MV-4-11 (cell line): ENCODE results near the gene SLC7A4.
"Not testable (repeated sequence)": the region's sequence is repeated elsewhere in the genome, so short reads cannot be mapped to it uniquely, and the experiment has no call there.

Source experiments
- DNase-seq: peaks from one replicate; lab custom pipeline; 2025; lab: John Stamatoyannopoulos, UW

SLC7A4 gene

GRCh38 chr22:21042978-21043859 is 10.9 kb upstream of the SLC7A4 start:
- DNase-seq, result no peak

DNA sequence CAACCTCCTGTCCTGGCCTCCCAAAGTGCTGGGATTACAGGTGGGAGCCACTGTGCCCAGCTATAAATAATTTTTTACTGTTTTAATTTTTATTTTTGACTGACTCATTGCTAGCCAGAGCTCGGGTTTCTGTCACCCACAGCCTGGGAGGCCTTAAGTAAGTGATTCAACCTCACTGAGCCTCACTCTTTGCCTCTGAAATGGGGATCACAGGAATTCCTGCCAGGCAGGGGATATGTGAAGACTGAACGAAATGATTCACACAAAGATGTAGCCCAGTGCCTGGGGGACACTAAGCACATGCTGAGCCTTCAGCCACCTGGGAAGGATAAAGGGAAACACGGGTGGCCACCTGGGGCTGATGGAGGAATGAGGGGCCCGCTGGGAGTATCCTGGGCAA is 9.6 kb upstream of the SLC7A4 start:
- no peak for DNase-seq

- DNase-seq, result not testable (repeated sequence)
Observed at GRCh38 chr22:21039158-21039557, 6.8 kb upstream of the SLC7A4 start.

GRCh38 chr22:21038405-21038804 is 6.0 kb upstream of the SLC7A4 start:
- no peak for DNase-seq

GRCh38 chr22:21034989-21035388 is 2.6 kb upstream of the SLC7A4 start:
- no peak for DNase-seq

DNA sequence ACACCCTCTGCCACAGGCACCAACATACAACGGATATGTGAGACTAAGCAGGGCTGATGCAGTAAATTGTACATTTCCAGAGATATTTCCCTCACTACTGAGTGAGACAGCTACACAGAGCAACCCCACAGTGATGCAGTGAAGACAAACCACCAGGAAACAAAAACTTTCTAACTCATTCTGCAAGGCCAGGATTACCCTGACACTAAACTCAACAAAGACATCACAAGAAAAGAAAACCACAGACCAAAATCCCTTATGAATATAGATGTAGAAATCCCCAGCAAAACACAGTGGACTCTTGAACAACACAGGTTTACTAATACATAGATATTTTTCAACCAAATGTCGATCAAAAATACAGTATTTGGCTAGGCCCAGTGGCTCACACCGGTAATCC is 1.5 kb upstream of the SLC7A4 start:
- no peak for DNase-seq

DNA sequence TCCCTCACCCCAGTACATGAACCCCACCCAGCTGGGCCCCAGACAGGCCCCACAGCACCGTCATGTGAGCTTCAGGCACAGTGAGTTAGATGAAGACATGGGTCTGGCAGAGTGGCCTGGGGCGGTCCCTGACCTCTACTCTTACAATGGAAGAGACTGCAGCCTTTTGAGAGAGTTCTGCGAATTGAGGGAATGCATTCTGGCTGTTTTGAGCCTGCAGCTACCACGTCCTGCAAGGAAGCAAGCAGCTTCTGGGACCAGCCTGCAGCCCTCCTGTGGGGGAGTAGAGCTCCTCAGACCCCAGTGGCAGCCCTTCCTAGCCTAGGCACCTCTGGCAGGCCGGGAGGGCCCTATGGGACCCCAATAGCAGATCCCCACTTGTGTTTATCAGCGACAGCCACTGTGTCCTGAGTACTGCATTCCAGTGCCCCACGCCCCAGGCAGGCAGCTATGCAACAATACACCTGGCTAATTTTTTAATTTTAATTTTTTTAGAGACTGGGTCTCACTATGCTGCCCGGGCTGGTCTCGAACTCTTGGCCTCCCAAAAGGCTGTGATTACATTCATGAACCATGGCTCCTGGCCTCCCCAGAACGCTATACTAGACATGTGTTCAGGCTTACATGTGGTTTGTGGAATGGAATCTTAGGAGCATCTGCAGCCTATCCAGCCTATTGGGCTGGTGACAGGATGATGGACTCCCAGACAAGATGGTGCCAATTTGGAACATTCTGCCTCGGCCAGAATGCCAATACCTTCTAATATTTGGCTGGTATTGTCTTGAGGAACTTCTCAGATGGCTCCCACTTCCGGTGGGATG is 717 bp upstream of the SLC7A4 start:
- DNase-seq, result no peak

- DNase-seq, result no peak
Observed at GRCh38 chr22:21031545-21032036, 770 bp downstream of the SLC7A4 start.

GRCh38 chr22:21030621-21031544 is 1.5 kb downstream of the SLC7A4 start:
- no peak for DNase-seq

- DNase-seq, result no peak
Observed at GRCh38 chr22:21030032-21030431, 2.3 kb downstream of the SLC7A4 start.

- DNase-seq, result no peak
Observed at GRCh38 chr22:21029486-21030025, 2.8 kb downstream of the SLC7A4 start.

DNA sequence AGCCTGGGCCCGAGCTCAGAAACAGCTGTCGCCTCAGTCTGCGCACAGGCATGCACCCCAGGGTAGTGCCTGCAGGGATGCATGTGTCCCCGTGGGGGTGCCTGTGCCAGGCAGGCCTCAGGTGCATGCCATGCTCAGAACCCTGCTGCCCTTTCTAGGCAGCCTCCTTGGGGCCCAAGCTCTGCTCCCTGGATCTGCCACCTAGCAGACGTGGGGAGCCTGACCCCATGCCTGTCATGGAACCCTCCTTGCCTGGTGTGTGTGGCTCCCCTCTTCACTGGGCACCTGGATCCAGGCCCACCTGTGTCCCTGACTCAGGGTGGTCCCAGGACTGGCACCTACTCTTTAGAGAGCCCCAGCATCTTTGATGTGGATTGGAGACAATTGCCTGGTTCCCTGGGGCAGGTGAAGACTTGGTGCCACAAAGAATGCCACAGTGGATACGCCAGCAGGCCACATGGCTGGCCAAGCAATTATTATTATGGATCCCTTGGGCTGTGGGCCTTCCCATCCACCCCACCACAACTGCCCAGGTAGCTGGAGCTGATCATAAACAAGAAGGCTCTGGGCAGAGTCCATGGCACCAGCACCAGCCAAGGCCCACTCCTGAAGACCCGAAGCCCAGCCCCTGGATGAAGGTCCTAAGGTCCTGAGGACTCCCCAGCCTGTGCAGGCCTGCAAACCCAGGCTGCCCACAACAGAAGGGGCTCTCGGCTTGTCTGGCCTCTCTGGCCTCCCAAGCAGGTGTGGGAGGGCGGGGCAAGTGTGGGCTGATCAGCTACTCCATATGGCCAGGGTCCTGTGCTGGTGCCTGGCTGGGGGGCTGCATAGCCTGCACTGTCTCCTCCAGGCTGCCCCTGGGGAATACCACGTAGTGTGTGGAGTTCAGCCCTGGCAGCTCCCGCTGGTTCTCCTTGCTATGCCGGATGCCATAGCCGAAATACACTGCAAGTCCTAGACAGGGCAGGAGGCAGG is 3.8 kb downstream of the SLC7A4 start:
- DNase-seq, result no peak

- DNase-seq, result no peak
Observed at GRCh38 chr22:21026783-21027692, 5.3 kb downstream of the SLC7A4 start.

DNA sequence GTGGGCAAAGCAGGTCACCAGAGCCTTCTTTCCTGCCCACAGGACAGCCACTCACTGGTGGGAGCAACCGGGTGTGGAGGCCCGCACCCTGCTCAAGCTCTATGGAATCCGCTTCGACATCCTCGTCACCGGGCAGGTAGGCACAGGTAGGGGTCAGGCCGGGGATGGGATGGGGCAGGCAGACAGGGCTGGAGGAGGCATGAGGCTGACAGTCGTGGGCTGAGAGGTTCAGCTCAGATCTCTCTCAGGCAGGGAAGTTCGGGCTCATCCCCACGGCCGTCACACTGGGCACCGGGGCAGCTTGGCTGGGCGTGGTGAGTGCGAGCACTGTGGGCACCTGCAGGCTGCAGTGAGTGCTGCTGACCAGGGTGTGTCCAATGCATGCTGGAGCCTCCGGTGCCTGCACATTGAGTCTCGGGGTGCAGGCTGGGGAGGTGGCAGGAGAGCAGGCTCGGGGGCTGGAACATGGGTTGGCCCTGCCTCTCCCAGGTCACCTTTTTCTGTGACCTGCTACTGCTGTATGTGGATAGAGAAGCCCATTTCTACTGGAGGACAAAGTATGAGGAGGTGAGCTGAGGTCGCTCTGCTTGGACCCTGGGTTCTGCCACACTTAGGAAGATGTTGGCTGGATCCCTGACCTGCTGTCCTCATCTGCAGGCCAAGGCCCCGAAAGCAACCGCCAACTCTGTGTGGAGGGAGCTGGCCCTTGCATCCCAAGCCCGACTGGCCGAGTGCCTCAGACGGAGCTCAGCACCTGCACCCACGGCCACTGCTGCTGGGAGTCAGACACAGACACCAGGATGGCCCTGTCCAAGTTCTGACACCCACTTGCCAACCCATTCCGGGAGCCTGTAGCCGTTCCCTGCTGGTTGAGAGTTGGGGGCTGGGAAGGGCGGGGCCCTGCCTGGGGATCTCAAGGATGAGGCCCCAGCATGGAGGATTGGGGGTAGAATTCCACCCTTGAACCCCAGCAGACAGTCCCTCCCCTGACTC is 6.3 kb downstream of the SLC7A4 start:
- no peak for DNase-seq

DNA sequence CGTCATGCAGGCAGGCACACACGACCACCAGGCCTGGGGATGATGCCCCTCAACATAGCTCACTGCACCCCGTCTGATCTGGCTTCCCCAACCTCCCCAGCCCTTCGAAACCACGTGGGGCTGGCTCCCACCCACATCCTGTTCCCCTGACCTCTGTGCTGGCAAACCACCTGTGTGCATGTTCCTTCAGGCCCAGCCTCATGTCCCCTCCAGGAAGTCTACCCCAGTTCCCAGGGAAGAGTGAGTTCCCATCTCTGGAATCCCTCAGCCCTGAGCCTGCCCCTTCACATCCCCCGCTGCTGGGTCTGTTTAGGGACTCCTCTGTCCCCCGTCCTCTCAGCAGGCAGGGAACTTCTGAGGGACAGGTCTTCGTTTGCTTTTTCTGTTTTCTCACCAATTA is 7.1 kb downstream of the SLC7A4 start:
- no peak for DNase-seq

GRCh38 chr22:21022955-21023614 is 9.3 kb downstream of the SLC7A4 start:
- DNase-seq, result no peak

DNA sequence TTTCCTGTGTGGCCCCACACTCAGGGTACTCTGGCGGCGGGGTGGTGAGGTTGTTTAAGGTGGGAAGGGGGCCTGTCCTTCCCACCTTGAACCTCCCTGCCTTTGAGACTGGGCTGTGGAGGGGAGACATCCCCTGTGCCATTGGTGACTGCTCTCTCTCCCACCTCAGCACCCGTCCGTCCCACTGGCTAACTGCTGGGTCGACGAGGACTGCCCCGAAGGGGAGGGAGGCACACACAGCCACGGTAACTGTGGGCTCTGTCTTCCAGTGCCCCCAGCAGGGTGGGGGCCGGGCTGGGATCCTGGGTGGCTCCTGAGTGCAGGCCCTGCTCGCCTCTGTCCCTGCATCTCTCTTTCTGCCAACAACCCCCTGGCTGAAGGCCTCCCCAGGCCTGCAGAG is 9.9 kb downstream of the SLC7A4 start:
- DNase-seq, result no peak
